Activated CD8-positive, alpha-beta T cell treated with anti-CD3 and anti-CD28 coated beads for 36 hours (primary cell): ENCODE data around the gene SMTN. TPM values are rescaled to one million over a fixed set of nuclear protein-coding genes. Genes with fewer than 3 reads are reported as not detected.

Experiments used
- ATAC-seq: fragments of 200-7000 bp; cut with Tn5 transposase; one replicate; pipeline ENCODE4 v1.10.0; 2021; ENCODE audit warnings: mild to moderate bottlenecking, moderate library complexity
- CTCF ChIA-PET: fragments of 350-600 bp; sonication (Branson Sonifier 250); formaldehyde crosslinking; loops from one replicate; lab custom pipeline; 2021; ENCODE audit warnings: antibody characterized with exemption; lab: Charles Lee
- POLR2A ChIA-PET: fragments of 350-600 bp; sonication (Branson Sonifier 250); formaldehyde crosslinking; loops from one replicate; lab custom pipeline; 2021; ENCODE audit warnings: antibody characterized with exemption; lab: Charles Lee
- DNase-seq: peaks from one replicate; pipeline ENCODE4 v3.0.0-alpha.2; 2020
- H3K27ac Mint-ChIP-seq: one replicate; pipeline ENCODE4 v1.8.0; 2021; ENCODE audit warnings: mild to moderate bottlenecking, mixed read lengths
- H3K27me3 Mint-ChIP-seq: one replicate; pipeline ENCODE4 v1.8.0; 2021; ENCODE audit warnings: mixed read lengths
- H3K36me3 Mint-ChIP-seq: one replicate; pipeline ENCODE4 v1.8.0; 2021; ENCODE audit warnings: low read depth, mixed read lengths
- H3K4me1 Mint-ChIP-seq: one replicate; pipeline ENCODE4 v1.8.0; 2021; ENCODE audit warnings: low read depth, mixed read lengths
- H3K4me3 Mint-ChIP-seq: one replicate; pipeline ENCODE4 v1.8.0; 2021; ENCODE audit warnings: mild to moderate bottlenecking, moderate library complexity, mixed read lengths
- H3K9me3 Mint-ChIP-seq: one replicate; pipeline ENCODE4 v1.8.0; 2021; ENCODE audit warnings: mixed read lengths
- intact Hi-C: fragments of 100-400 bp; cut with micrococcal nuclease; formaldehyde crosslinking; loops from one replicate; pipeline ENCODE4 v1.10.0; 2022
- total RNA-seq, 2 experiments: library from RNA; stranded (reverse); gene quantifications; one replicate each; pipeline ENCODE4 v1.2.3, GENCODE V29; 2021
- TF ChIP-seq, protein P1 (sequence below): fragments of 200-600 bp; IDR thresholded peaks from one replicate; pipeline ENCODE4 v1.8.0; 2022; ENCODE audit warnings: antibody characterized with exemption, mild to moderate bottlenecking

The SMTN gene
- total RNA-seq, 2 experiments from 2014 or later: 32.0 to 36.3 TPM

DNA sequence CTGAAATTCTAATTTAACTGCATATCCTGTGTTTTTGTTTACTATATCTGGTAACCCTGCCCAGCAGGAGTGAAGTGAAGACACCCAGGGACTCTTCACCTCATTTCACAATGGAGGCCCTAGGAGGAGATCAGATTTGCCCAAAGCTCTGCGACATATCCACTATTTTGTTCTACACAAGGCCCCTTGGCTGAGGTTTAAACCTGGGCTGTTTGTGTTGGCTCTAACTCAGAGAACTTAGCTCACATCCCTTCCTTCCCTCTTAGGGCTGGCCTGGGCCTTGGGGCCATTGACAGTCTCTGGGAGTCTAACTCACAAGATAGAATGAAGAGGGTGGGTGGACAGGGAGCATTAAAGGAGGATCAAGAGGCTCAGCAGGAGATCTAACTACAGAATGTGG, 67.4 kb downstream of the SMTN start:
- DNase-seq (no peak), ATAC-seq (no peak)
- intact Hi-C loops: no loop called here
- Mint-ChIP-seq H3K27me3 (peaks cover 3% of the 10 kb centered on the region), H3K36me3 (no peaks in the 10 kb centered on the region), H3K27ac (no peak overlapping the region), H3K4me3 (no peak overlapping the region), H3K4me1 (no peaks in the 10 kb centered on the region), H3K9me3 (peaks cover 14% of the 10 kb centered on the region)
- TF ChIP-seq, protein P1, sequence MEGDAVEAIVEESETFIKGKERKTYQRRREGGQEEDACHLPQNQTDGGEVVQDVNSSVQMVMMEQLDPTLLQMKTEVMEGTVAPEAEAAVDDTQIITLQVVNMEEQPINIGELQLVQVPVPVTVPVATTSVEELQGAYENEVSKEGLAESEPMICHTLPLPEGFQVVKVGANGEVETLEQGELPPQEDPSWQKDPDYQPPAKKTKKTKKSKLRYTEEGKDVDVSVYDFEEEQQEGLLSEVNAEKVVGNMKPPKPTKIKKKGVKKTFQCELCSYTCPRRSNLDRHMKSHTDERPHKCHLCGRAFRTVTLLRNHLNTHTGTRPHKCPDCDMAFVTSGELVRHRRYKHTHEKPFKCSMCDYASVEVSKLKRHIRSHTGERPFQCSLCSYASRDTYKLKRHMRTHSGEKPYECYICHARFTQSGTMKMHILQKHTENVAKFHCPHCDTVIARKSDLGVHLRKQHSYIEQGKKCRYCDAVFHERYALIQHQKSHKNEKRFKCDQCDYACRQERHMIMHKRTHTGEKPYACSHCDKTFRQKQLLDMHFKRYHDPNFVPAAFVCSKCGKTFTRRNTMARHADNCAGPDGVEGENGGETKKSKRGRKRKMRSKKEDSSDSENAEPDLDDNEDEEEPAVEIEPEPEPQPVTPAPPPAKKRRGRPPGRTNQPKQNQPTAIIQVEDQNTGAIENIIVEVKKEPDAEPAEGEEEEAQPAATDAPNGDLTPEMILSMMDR: no peak
- ChIA-PET POLR2A (no interaction called here), CTCF (interaction anchor here (0.9 to 1.8 kb wide), 7 partner anchors 41 to 385 kb away, joined by 3 to 12 read pairs (median 3); partner anchors contain the start of genes LIMK2, SELENOM and SMTN)

DNA sequence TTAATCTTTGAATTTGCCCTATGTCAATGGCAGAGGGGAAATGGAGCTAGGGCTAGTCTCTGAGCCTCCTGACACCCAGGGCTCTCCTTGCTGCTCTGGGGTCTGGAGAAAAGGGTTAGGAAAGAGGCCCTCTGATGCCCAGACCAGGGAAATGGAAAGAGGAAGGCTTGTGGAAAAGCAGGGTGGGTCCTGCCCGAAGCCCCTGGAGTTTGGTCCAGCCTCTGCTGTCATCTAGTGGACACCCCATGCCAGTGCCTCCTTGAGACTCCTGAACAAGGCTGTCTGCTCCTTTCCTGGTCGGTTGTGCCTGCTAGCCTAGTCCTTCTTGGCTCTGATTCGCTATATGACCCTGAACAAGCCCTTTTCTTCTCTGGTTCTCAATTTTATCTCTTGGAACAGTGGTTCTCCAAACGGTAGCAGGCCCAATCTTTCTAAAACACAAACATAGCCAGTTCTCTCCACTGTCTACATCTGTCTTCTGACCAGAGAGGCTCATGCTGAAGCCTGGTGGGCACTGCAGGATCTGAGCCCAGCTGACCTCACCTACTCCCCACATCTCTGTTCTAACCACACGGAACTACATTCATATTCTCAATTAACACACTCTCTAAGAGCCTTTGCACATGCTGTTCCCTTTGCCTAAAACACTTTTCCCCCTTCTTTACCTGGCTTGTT, 68.0 kb downstream of the SMTN start:
- peaks cover 3% of the 10 kb centered on the region for H3K27me3 Mint-ChIP-seq
- peaks cover 14% of the 10 kb centered on the region for H3K9me3 Mint-ChIP-seq
- H3K27ac Mint-ChIP-seq: no peak overlapping the region
- POLR2A ChIA-PET: no interaction called here
- H3K4me1 Mint-ChIP-seq: no peaks in the 10 kb centered on the region
- no peaks in the 10 kb centered on the region for H3K36me3 Mint-ChIP-seq
- H3K4me3 Mint-ChIP-seq: no peak overlapping the region
- TF ChIP-seq, protein P1: peak; percentile 75
- CTCF ChIA-PET: interaction anchor here (0.9 to 1.8 kb wide), 10 partner anchors 10 to 386 kb away, joined by 3 to 12 read pairs (median 3); partner anchors contain the start of genes LIMK2, RNF185, SELENOM and SMTN
- DNase-seq (peak; percentile 60), ATAC-seq (peak; percentile 77)
- intact Hi-C loops: no loop called here

DNA sequence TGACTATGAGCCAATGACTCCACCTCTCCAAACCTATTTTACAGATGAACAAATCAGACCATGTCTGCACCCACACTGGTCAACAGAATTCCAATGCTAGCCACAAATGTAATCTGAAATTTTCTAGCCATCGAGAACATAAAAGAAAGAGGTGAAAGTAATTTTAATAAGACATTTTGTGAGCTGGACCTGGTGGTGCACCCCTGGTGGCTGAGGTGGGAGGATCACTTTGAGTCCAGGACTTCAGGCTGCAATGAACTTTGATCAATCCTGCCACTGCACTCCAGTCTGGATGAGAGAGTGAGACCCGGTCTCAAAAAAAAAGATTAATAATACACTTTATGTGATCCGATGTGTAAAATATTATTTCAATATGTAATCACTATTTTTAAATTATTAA, 69.5 kb downstream of the SMTN start:
- H3K27me3 Mint-ChIP-seq: peaks cover 3% of the 10 kb centered on the region
- H3K27ac Mint-ChIP-seq: no peak overlapping the region
- ChIA-PET CTCF (interaction anchor here (1.2 to 1.7 kb wide), 2 partner anchors 9 to 121 kb away, joined by 3 to 10 read pairs; partner anchors contain the start of gene RNF185), POLR2A (no interaction called here)
- TF ChIP-seq, protein P1: no peak
- intact Hi-C loops: no loop called here
- no peaks in the 10 kb centered on the region for H3K4me1 Mint-ChIP-seq
- no peak overlapping the region for H3K4me3 Mint-ChIP-seq
- ATAC-seq: no peak
- no peaks in the 10 kb centered on the region for H3K36me3 Mint-ChIP-seq
- peaks cover 8% of the 10 kb centered on the region for H3K9me3 Mint-ChIP-seq
- DNase-seq: no peak

DNA sequence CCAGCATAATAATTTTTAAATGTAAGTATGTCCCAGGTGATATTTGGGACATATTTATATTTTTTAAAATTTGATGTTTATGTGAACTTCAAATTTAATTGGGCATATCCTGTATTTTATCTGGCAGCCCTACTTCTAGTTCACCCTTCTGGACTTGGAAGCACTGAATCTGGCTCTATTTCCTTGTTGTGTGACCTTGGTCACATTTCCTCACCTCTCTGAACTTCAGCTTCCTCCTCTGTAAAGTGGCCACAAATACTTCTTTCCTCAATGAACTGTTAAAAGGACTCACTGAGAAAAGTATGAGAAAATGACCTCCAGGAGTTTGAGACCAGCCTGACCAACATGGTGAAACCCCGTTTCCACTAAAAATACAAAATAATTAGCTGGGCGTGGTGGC, 70.8 kb downstream of the SMTN start:
- H3K4me1 Mint-ChIP-seq: no peaks in the 10 kb centered on the region
- POLR2A ChIA-PET: no interaction called here

DNA sequence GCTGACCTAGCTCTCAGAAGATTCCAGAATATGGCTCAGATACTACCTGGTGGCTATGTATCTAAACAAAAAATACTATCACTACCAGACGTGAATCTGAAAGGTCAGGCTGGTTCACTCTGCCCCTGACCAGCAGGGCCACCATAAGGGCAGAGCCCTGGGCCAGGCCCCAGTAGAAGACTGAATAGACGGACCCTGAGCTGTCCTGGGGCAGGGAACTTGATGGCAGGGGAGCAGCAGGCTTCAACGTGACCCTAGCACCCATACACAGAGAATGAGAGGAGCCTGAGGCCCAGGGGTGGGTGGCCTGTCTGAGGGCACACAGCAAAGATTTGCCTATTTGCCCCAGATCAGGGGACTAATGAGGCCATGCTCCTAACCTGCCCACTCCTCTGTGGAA, 72.2 kb downstream of the SMTN start:
- POLR2A ChIA-PET: interaction anchor here (0.8 kb wide), 1 partner anchor 11 kb away, joined by 3 read pairs; no protein-coding TSS in a partner anchor
- Mint-ChIP-seq H3K27me3 (peaks cover 3% of the 10 kb centered on the region), H3K4me3 (no peak overlapping the region), H3K27ac (no peak overlapping the region), H3K9me3 (no peaks in the 10 kb centered on the region), H3K36me3 (no peaks in the 10 kb centered on the region), H3K4me1 (no peaks in the 10 kb centered on the region)
- TF ChIP-seq, protein P1: no peak
- CTCF ChIA-PET: no interaction called here
- intact Hi-C loops: no loop called here
- ATAC-seq: no peak
- no peak for DNase-seq

More for the DNA sequence above, 70.8 kb downstream of the SMTN start:
- ATAC-seq (no peak), DNase-seq (no peak)
- CTCF ChIA-PET: no interaction called here
- Mint-ChIP-seq H3K36me3 (no peaks in the 10 kb centered on the region), H3K27ac (no peak overlapping the region), H3K4me3 (no peak overlapping the region), H3K27me3 (peaks cover 3% of the 10 kb centered on the region), H3K9me3 (peaks cover 5% of the 10 kb centered on the region)
- intact Hi-C loops: no loop called here
- TF ChIP-seq, protein P1: no peak
